H7 (cell line): ENCODE data around the gene SSR1. TPM values are rescaled to one million over a fixed set of nuclear protein-coding genes. Genes with fewer than 3 reads are reported as not detected.

Experiments
- DNase-seq: peaks from one replicate; pipeline ENCODE4 v3.0.0; 2012
- H3K27me3 ChIP-seq: 2 replicates; pipeline ENCODE4 v1.6.0; 2011; ENCODE audit warnings: mild to moderate bottlenecking, low read length; ENCODE audit not compliant: control insufficient read depth, insufficient read depth
- H3K36me3 ChIP-seq: replicated peaks from 2 replicates; pipeline ENCODE4 v1.5.1; 2011; ENCODE audit warnings: low read length; ENCODE audit not compliant: control insufficient read depth, insufficient read depth
- H3K4me3 ChIP-seq: 2 replicates; pipeline ENCODE4 v1.5.1; 2011; ENCODE audit warnings: low read depth, mild to moderate bottlenecking, control low read depth, low read length, moderate library complexity; ENCODE audit not compliant: insufficient read depth
- total RNA-seq: library from RNA; depleted of rRNA; stranded (reverse); fragments of >200 nt; shearing (Covaris generic); gene quantifications from 2 replicates; pipeline ENCODE4 v1.2.3, GENCODE V29; 2014

Gene SSR1
- total RNA-seq, 1 experiment from 2014 or later, result 55.3 TPM

DNA sequence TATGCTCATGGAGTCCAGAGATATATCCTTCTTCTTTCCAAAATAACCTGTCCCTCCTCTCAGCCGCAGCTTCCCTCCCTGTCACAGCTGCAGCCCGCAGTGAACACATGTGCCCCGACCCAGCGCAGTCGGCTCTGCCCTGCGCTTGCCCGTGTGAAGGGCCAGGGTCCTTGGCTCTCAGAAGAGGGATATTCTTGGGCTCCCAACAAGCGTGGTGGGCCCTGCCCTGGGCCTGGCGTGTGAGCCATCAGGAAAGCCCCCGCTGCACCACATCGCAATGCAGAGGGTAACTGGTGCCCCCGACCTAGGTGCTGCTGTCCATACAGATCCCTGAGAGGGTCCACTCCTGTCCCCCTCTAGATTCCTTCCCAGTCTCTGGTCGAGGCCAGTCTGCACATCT, 65.2 kb downstream of the SSR1 start:
- peaks cover 5% of the 10 kb centered on the region for H3K36me3 ChIP-seq
- H3K27me3 ChIP-seq, result no peaks in the 10 kb centered on the region
- DNase-seq, result no peak
- H3K4me3 ChIP-seq, result no peak overlapping the region

DNA sequence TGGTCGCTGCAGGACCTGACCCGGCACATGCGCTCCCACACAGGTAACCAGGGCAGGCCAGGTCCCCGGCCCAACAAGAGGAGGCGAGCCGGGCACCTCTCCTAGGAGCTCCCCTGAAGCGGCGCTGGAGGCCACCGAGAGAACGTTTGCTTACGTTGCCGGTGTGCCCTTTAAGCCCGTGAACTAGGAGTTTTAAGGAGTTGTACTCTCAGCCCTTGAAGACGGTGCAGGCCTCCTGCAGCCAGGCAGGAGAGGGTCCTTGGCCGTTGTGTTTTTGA, 65.9 kb downstream of the SSR1 start:
- no peak for DNase-seq
- no peaks in the 10 kb centered on the region for H3K27me3 ChIP-seq
- H3K4me3 ChIP-seq, result no peak overlapping the region
- H3K36me3 ChIP-seq, result peaks cover 5% of the 10 kb centered on the region

DNA sequence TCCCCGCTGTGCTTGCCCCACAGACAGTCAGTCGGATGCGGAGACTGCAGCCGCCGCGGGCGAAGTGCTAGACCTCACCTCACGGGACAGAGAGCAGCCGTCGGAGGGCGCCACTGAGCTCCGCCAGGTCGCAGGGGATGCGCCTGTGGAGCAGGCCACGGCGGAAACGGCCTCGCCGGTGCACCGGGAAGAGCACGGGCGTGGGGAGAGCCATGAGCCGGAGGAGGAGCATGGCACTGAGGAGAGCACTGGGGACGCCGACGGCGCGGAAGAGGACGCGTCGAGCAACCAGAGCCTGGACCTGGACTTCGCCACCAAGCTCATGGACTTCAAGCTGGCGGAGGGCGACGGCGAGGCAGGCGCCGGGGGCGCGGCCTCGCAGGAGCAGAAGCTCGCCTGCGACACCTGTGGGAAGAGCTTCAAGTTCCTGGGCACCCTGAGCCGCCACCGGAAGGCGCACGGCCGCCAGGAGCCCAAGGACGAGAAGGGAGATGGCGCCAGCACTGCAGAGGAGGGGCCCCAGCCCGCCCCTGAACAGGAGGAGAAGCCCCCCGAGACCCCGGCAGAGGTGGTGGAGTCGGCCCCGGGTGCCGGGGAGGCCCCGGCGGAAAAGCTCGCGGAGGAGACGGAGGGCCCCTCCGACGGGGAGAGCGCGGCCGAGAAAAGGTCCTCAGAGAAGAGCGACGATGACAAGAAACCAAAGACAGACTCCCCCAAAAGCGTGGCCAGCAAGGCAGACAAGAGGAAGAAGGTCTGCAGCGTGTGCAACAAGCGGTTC, 66.4 kb downstream of the SSR1 start:
- no peak overlapping the region for H3K4me3 ChIP-seq
- H3K36me3 ChIP-seq, result peaks cover 5% of the 10 kb centered on the region
- DNase-seq, result peak; percentile 75
- H3K27me3 ChIP-seq, result no peaks in the 10 kb centered on the region

DNA sequence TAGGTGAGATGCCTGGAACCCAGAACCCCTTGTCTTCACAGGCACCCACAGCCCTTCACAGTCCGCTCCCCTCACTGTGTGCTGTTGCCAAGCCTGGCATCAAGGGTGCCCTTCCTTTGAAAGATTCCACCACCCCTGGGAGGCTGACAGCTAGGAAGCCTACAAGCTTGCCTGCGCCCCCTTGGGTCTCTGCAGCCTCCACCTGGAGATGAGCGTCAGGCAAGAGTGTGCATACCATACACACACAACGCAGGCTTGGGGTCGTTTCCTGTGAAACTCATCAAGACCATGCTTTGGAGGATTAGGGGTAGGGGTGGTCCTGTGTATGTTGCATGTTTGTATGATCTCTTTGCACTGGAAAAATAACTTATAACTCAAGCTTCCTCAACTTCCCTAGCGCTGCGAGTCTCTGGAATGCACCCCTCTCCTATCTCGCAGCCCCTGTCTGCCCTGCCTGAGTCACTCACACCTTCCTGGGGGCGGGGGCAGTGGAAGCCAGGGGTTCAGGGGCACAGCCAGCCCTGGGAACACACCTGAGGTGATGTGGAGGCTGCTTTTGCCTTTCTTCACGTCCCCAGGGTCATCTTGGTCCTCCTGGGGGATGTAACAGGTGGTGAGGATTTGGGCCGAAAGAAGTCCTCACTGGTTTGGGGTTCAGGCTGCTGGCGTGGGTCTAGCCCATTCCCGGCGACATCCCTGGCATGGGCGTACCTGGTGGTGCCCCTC, 67.2 kb downstream of the SSR1 start:
- H3K4me3 ChIP-seq, result no peak overlapping the region
- H3K27me3 ChIP-seq, result no peaks in the 10 kb centered on the region
- peaks cover 5% of the 10 kb centered on the region for H3K36me3 ChIP-seq
- DNase-seq, result no peak

DNA sequence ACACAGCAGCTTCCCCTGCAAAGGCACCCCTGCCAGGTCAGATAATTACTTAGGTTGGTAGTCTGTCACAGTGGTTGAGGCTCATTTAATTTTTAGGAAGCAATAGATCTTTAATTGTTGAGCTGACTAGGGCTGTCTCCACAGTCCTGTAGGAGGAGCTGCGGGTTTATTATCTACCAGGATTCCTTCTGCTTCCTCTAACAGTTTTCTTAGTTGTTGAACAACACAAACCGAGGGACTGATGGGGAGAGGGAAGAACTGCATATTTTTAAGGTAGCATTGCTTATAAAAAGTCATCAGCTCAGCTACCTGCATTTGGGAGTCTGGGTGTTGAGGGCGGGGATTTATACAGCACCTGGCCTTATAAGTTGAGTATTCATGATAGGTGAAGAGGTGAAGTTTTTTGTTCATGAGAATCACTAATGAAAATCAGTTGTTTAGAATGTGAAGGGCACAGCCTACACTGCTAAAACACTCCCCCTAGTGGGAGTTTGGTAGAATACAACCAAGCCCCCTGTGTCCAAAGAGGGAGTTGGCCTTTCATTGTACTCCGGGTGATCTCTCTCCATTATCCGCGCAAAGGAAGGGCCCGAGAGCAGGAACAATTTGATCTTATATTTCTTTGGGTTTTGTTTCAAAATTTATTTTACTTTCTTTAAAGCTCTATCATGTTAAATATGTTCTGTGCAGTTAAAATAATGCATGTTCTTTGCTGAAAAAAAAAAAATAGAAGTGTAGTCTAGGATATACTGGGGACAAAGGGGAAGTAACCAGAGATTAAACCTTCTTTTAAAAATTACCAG, 69.6 kb downstream of the SSR1 start:
- peak; percentile 88 for DNase-seq
- peaks cover 4% of the 10 kb centered on the region; the same call in 1 of the 2 replicates for H3K36me3 ChIP-seq

DNA sequence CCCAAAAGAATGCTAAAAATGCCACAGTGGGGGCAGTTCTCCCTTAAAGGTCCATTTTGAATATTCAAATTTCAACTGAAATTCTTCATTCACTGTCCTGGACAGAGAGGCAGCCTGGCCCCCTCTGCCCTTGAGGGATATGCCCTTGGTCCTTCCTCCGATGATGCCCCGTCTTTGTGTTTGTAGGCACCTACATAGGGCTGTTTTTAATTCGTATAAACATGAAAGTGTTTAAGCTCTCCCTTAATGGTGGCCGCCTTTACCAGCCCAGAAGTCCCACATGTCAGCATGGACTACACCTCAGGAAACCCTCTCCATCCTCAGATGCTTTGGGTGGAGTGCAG, 70.2 kb downstream of the SSR1 start:
- no peak for DNase-seq

More for the DNA sequence above, 69.6 kb downstream of the SSR1 start:
- no peak overlapping the region for H3K4me3 ChIP-seq
- H3K27me3 ChIP-seq, result no peaks in the 10 kb centered on the region

DNA sequence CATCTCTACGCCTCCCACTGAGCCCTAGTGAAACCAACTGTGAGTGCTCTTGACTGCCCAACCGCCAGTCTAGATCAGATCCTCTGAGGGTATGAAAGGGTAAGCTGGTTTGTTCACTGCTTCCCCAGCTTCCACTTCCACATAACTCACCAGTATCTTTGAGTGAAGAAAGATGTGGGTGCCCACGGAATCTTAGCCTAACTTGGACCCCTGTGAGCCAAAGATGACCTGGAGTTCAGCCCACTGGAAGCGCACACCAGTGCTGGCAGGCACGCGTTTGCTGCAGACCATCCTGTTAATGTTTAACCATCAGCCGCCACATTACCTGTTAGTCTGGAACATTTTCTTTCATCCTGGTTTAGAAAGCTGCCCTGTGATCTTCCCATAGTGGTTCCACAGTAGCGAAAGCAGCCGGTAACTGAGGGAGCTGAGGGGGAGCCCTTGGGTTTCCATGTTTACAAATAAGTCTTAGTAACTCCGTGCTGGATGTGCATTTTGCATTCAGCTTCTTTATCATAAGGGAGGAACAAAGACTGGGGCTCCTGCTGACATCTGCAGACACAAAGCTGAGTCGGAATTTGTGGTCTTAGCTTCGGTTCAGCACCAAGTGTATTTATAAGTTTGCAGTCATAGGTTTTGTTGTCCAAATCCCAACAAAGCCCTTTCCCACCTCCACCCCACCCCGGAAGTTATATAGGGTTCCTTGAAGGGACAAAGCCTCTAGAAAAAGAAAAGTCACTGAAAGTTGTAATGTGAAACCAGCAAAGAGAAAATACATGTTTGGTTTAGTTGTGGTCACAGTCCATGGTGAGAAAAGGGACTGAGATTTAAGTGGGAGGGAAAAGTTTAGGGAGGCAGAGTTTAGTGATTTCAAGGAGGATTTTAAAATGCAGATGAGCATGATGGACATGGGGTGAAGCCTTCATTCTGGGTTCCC, 71.0 kb downstream of the SSR1 start:
- H3K27me3 ChIP-seq, result no peaks in the 10 kb centered on the region
- H3K4me3 ChIP-seq, result no peak overlapping the region
- no peak for DNase-seq
- peaks cover 2% of the 10 kb centered on the region; the same call in 1 of the 2 replicates for H3K36me3 ChIP-seq

More for the DNA sequence above, 70.2 kb downstream of the SSR1 start:
- no peak overlapping the region for H3K4me3 ChIP-seq
- H3K36me3 ChIP-seq, result peaks cover 4% of the 10 kb centered on the region; the same call in 1 of the 2 replicates
- no peaks in the 10 kb centered on the region for H3K27me3 ChIP-seq

DNA sequence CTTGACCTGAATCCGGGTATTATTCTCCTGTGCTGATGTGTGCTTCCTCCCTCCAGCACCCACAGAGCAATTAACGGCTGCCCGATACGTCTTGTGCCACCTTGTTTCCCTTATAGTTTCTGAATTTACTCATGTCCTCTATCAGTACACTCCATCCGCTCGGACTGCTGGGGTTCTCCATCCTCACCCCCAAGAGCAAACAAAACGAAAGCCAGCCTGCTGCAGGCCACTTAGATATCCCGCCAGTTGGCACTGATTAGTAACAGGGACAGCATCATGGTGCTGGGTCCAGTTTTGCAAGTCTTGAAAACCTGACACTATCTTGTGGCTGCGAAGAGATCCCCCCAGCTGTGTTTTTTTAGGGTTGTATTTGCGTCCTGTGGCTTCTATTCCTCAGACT, 71.8 kb downstream of the SSR1 start:
- Histone ChIP-seq H3K4me3 (no peak overlapping the region), H3K27me3 (no peaks in the 10 kb centered on the region), H3K36me3 (peaks cover 2% of the 10 kb centered on the region; the same call in 1 of the 2 replicates)
- DNase-seq, result no peak

DNA sequence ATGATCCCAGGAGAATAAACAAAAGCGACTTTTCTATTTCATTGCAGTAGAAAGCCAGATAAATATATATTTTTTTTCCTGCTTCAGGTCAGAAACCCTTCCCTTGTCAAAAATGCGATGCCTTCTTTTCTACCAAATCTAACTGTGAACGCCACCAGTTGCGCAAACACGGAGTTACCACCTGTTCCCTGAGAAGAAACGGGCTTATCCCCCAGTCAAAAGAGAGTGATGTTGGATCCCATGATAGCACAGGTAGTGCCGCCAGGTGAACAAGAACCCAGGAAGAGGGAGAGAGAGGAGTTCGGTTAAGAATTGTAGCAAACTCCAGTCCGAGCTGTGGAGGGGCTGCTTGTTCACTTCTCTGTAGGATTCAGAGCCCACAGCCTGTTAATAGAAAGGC, 72.6 kb downstream of the SSR1 start:
- no peak for DNase-seq
- no peaks in the 10 kb centered on the region for H3K27me3 ChIP-seq
- no peak overlapping the region for H3K4me3 ChIP-seq
- peaks cover 2% of the 10 kb centered on the region; the same call in 1 of the 2 replicates for H3K36me3 ChIP-seq

DNA sequence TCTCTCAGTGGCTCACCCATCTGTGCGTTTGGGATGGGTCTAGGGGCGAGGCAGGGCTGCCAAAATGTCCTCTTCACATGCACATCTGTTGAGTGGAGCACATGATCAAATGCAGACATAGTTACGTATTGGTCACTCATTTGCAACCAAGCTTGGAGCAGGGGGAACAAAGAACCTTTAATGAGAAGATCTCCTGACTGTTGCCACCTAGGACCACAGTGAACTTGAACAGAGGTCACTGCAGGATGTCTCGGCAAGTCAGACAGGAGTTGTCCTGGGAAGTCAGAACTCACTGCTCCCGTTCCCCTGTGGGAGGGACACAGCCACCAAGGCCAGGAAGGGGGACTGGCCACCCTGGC, 73.4 kb downstream of the SSR1 start:
- H3K27me3 ChIP-seq, result no peaks in the 10 kb centered on the region
- H3K36me3 ChIP-seq, result peaks cover 2% of the 10 kb centered on the region; the same call in 1 of the 2 replicates
- H3K4me3 ChIP-seq, result no peak overlapping the region
- DNase-seq, result no peak

DNA sequence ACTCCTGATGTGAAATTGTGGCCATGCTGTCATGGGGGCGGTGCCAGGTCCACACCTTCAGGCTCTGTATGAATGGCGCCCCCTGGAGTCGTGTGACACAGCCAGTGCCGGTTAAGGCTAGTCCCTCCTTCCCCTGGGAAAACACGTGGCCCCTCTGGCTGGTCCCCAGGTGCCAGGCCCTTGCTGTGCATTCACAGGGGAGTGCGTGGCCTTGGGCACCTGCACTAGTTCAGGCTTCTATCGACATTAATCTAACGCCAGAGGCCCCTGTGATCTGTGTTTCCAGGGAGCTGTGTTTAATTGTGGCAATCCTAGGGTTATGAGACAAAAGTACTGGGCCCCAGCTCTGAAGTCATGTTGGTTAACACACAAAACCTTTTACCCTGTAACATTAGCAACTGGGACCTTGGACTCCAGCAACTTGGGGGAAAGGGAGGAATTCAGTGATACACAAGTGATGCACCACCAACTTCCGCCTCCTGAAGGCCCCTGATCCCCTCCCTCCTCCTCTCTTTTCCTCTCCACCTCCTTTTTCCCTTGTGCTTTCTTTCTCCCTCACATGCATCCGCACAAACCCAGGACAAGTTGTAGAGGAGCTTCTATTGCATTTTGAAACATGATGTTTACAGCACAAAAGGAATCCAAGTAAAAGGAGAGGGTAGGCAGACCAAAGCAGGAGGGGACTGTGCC, 74.0 kb downstream of the SSR1 start:
- DNase-seq, result peak; percentile 83
- Histone ChIP-seq H3K27me3 (no peaks in the 10 kb centered on the region), H3K36me3 (peaks cover 2% of the 10 kb centered on the region; the same call in 1 of the 2 replicates), H3K4me3 (no peak overlapping the region)

DNA sequence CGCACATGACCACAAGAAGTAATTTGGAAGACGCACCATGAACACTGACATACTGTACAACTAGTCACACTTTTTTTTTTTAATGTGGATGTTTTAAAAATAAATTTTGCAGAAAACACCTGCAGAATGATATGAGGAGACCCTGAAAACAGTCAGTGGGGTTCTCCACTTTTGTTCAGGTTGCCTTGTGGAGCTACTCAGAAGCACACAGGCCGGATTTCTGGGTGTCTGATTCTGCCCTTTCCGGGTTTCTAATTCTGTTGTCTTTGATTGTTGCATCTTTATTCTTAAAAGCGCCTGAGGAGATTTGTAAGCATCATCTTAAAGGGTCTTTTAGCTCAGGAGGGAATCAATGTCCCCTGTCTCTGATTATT, 74.5 kb downstream of the SSR1 start:
- H3K4me3 ChIP-seq, result no peak overlapping the region
- DNase-seq, result no peak
- peaks cover 2% of the 10 kb centered on the region; the same call in 1 of the 2 replicates for H3K36me3 ChIP-seq
- H3K27me3 ChIP-seq, result no peaks in the 10 kb centered on the region

DNA sequence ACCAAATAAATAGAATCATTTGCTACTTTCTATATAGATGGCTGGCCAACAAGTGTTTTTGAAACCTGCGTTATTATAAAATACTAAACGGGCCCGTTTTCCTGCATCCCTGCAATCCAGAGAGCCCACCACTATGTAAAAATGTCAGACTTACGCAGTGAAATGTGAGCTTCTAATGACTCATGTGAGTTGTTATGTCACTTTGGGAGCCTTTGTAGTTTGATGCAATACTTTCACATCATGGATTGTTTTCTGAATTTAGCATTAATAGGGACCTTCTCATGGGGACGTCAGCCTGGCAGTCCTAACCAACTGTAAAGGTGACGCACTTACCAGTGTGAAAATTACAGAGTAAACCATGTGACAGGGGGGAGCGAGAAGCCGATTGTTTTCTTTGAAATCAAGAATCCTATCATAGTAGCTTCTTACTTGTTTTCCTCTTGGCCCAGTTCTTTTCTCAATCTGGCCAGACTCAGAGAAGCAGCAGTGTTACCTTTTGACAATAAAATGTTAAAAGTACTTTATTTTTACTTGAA, 75.3 kb downstream of the SSR1 start:
- DNase-seq, result no peak
- H3K4me3 ChIP-seq, result no peak overlapping the region
- peaks cover 2% of the 10 kb centered on the region; the same call in 1 of the 2 replicates for H3K36me3 ChIP-seq
- no peaks in the 10 kb centered on the region for H3K27me3 ChIP-seq
